ENCODE measurements around the gene ASTN1.

DNA sequence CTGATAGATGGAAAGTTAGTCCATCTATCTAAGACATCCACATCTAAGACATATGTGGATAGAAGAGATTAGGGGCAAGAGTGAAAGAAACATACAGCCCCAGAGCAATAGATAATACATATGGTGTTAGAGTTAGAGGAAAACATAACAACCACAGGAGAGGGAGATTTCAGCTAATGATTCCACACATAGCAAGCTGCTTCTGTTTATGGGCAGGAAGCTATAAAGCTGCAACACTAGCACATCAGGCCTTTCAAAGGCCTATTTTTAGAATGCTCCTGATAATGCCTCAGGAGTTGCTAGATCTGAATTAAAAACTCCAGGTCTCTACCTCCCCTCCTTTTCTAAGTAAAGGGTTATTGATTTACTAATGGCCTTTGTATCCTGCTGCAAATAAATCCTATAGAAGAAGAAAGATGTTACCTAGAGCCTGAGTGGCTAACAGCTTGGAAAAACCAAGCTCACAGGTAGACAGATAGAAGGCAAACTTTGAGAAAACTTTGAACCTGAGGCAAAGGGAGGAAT is 42.4 kb upstream of the ASTN1 start:
- TF ChIP-seq, protein P1, sequence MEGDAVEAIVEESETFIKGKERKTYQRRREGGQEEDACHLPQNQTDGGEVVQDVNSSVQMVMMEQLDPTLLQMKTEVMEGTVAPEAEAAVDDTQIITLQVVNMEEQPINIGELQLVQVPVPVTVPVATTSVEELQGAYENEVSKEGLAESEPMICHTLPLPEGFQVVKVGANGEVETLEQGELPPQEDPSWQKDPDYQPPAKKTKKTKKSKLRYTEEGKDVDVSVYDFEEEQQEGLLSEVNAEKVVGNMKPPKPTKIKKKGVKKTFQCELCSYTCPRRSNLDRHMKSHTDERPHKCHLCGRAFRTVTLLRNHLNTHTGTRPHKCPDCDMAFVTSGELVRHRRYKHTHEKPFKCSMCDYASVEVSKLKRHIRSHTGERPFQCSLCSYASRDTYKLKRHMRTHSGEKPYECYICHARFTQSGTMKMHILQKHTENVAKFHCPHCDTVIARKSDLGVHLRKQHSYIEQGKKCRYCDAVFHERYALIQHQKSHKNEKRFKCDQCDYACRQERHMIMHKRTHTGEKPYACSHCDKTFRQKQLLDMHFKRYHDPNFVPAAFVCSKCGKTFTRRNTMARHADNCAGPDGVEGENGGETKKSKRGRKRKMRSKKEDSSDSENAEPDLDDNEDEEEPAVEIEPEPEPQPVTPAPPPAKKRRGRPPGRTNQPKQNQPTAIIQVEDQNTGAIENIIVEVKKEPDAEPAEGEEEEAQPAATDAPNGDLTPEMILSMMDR (IDR thresholded peaks at IDR 0.05), result no peak
- TF ChIP-seq POLR2A (IDR thresholded peaks at IDR 0.05), result no peak
